Inferior parietal cortex (tissue), 1 donor: ENCODE measurements around the gene EXT2.

Source experiments
- DNase-seq: peaks from one replicate; pipeline ENCODE4 v3.0.0-alpha.2; 2016; ENCODE audit errors: extremely low spot score

The EXT2 gene

DNA sequence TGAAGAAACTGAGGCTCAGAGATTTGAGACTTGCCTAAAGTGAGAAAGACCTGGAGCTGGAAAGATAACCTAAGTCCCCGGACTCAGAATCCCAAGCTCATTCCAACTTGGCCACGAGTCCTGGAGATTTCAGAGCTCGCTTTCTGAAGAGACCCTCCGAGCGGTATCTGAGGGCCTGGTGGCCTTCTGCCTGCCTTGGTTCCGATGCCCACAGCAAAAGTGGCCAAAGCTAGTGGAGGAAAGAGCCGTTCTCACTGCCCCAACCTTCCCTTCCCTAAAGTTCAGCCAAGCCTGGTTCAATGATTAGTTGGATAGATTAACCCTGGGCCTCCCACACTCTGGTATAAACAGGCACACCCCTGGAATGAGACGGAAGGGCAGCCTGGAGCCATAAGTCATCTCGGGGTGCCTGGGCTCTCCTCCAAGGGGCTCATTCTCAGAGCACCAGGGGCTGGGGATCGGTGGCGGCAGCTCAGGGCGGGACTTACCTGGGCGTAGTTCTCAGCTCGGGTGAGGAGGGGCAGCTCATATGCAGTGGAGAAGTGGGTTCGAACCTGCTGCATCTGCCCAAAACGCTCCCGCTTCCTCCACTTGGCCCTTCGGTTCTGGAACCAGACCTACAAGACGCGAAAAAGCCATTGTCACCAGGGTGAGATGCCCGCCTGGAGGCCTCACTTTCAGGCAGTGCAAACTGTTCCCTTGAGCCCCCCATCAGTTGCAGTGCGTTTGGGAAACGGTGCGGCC, 171.7 kb downstream of the EXT2 start:
- no peak for DNase-seq

- DNase-seq = no peak
Measured at GRCh38 chr11:44267750-44268613, 172.5 kb downstream of the EXT2 start.

DNA sequence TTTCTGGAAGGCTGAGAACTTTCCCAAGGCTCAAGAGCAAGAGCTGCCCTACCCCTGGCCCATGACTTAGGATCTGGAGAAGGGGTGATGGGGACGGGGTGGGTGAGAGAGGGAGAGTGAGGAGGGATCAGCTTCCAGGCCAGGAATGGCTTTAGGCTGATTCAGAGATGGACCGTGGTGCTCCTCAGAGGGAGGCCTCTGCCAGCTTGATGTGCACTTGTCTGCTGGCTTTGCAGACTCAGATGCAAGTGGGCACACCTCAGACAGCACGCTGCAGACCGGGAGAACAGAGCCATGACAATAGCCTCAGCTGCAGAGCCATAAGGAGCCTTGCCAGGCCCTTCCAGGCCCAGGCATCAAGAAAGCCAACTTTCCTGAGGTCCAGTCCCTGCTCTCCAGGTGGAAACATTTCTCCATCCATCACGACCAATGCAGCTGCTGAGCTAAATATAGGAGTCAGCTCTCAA, 173.2 kb downstream of the EXT2 start:
- DNase-seq = no peak

DNA sequence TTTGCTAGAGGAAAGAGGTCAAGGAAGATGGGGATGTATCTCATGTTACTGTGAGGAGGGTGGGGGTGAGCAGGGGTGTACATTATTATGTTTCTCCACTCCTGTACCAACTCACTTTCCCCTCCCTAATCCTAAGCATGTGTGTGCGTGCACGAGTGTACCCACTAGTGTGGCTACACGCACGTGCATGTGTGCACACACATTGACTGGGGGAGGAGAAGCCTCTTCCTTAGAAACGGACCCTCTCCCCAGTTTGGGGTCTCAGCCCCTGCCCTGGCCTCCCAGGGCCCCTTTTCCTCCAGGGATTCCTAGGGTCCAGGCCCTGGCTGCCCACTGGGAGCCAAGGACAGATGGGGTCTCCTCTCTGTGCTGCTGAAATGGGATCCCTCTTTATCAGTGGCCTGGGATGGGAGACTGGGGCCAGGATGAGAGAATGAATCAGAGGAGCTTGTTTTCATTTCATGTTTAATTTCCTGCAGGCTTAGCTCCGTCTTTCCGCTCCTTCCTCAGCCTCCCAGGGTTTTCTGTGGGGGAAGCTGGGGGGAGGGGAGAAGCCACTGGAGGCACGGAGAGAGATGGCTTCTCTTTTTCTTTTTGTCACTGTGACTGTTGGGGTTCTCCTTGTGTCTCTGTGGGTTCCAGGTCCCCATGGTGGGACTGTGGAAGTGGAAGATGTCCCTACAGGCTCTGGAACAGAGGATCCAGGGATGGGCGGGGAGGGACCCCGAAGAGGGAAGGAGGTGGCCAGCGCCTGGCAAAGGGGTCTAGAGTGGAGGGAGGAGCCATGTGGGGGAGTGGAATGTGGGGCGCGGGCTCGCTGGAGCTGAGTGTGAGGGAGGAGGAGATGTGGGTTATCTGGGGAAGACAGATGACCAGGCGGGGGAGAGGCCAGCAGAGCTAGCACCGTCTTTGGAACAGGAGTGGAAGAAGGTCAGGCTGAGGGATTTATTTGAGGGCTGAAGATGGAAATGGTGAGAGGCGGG, 174.2 kb downstream of the EXT2 start:
- no peak for DNase-seq

GRCh38 chr11:44270403-44271273, 175.2 kb downstream of the EXT2 start:
- no peak for DNase-seq

GRCh38 chr11:44271286-44271685, 175.8 kb downstream of the EXT2 start:
- no peak for DNase-seq

DNA sequence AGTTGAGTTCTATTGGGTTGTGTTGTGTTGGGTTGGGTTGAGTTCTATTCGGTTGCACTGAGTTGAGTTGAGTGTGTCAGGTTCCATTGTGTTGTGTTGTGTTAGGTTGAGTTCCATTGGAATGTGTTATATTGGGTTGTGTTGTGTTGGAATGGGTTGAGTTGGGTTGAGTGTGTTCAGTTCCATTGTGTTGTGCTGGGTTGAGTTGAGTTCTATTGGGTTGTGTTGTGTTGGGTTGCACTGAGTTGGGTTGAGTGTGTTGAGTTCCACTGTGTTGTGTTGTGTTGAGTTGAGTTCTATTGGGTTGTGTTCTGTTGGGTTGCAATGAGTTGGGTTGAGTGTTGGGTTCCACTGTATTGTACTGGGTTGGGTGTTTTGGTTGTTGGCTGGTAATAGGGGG, 178.9 kb downstream of the EXT2 start:
- no peak for DNase-seq

GRCh38 chr11:44275241-44275640, 179.8 kb downstream of the EXT2 start:
- DNase-seq = no peak

DNA sequence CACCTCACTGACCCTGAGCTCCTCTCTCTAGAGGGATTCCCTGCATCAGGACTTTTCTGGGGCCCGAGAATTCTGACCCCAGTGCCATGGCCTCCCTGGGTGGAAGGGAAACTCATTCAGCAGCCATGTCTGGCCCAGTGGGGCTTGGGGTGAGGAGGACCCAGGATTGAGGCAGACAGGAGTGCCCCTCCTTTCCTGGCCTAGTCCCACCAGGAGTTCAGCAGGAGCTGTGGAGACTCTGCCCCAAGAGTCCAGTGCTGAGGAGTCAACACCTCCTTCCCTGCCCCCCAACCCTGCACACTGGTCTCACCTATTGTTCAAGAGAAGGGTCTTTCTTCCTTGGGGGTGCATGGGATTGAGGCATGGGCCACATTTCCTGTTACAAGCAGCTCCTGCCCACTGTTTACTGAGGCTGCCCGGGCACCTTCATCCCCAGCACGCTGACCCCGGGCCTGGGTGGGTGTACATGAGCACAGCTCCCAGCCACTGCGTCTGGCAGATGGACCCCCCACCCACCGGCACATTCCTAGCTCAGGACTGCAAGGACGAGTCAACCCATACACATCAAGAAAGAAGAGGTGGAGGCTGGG, 180.6 kb downstream of the EXT2 start:
- DNase-seq = no peak

- DNase-seq = no peak
Measured at GRCh38 chr11:44277196-44278090, 182.0 kb downstream of the EXT2 start.

DNA sequence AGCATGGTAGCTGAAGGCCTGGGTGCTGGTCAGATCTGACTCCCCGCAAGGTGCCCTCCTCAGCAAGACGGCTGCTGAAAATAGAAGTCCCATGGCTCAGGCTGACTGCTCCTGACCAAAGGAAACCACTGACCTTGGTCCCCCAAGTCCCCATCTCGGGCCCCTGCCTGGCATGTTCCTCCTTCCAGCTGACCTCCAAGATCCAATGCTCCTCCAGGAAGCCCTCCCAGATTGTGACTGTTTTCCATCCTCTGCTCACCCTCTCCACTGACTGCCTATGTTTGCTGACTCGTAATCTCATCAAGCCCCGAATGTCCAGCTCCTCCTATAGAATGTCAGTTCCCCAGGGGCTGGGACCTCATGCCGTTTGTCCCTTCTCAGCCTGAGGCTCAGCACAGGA, 184.0 kb downstream of the EXT2 start:
- no peak for DNase-seq

DNA sequence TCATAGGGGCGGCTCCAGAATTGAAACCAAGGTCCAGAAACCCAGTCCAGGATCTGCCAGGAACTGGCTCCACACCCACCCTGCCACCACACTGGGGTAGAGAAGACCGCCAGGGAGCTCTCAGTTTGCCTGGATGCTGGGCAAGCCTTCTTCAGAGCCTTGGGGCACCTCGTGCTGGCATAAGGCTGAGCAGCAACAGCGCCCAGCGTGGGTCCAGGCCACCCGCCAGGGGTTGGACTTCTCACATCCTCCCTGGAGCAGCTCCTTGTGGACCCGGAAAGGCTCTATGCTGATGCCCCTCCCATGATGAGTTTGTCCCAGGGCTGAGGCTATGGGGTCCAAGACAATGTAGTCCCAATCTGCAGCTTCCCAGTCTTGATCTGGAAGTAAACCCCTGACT, 184.8 kb downstream of the EXT2 start:
- no peak for DNase-seq

GRCh38 chr11:44281151-44281550, 185.7 kb downstream of the EXT2 start:
- DNase-seq = no peak

DNA sequence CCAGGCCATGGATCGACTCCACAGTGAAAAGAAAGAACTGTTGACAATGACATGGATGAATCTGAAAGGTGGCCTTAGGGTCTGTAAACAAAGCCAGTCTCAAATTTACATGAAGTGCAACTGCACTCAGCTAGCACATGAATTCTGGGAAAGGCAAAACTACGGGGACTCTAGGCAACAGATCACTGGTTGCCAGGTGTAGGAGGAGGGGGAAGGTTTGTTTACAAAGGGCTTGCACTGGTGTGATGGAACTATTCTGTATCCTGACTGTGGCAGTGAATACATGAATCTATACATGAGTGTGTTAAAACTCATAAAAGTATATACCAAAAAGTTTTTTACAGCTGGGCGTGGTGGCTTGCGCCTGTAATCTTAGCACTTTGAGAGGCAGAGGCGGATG, 187.1 kb downstream of the EXT2 start:
- DNase-seq = no peak

GRCh38 chr11:44285756-44286155, 190.3 kb downstream of the EXT2 start:
- DNase-seq = no peak

DNA sequence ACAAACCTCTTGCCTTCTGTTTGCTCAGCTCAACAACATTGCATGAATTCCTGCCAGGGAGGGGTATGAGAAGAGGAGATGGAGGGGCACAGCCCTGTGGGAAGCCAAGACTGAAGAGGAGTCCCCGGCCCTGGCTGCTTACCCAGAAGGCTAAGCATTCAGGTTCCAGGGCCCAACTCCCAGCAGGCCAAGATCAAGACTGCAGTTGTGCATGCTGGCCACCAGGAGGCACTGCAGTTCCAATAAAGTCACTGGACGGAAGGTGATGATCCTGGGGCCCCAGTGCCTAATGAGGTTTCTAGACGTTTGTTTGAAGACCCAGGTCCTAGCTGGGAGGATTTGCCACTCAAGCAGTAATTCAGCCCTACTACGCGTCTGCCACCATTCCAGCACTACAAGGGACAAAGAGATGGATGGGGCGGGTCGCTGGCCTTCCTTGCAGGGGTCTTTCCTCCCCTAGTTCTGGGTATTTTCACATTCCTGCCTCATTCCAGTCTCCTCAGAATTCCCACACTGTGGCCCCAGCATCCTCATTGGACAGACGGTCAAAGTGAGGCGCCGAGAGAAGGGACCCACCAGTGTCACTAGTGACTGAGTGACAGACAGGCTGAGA, 190.9 kb downstream of the EXT2 start:
- DNase-seq = peak; percentile 55

DNA sequence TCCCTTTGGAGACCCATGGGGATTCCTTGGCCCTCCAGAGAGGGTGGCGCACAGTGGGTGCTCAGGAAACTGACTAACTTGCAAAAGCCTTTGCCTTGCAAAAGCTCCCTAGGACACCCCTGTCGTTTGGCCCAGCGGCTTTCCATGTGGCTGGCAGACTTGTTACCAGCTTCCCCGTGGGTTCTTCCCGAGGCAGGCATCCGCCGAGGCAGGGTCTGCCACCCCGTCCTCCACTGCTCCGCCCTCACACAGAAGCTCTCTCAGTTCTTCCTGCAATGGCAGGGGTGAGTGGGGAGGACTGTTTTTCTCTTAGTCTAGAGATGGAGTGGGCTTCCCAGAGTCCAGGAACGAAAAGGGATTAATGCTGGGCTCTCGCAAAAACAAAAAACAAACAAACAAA, 191.4 kb downstream of the EXT2 start:
- no peak for DNase-seq

DNA sequence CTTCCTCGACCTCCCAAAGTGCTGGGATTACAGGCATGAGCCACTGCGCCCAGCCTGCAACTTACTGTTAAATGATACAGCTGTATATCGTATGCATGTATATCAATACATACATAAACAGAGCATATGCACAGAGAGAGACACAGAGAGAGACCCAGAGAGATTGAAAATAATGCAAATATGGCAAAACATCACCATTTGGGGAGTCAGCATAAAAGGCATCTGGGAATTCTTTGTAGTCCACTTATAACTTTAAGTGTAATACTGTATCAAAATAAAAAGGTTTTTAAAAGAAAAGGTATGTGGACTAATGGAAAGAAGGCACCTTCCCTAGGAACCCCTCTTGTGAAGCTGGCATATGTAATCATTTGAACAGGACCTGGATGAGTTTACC, 192.7 kb downstream of the EXT2 start:
- DNase-seq = no peak

- no peak for DNase-seq
Measured at GRCh38 chr11:44290208-44290607, 194.7 kb downstream of the EXT2 start.
